H9 (cell line): ENCODE measurements around the gene NCKAP5. TPM values are rescaled to one million over a fixed set of nuclear protein-coding genes. Genes with fewer than 3 reads are reported as not detected.

Experiments
- DNase-seq: peaks from one replicate; pipeline ENCODE4 v3.0.0-alpha.2; 2017
- H2AFZ ChIP-seq: one replicate; pipeline ENCODE4 v1.6.1; 2013; ENCODE audit warnings: mild to moderate bottlenecking, low read length, control low read depth, moderate library complexity
- H2AK5ac ChIP-seq: 2 replicates; pipeline ENCODE4 v1.6.1; 2013; ENCODE audit warnings: low read length, control low read depth, mixed read lengths; ENCODE audit not compliant: insufficient read length
- H2BK120ac ChIP-seq: one replicate; pipeline ENCODE4 v1.6.1; 2013; ENCODE audit warnings: low read depth, mild to moderate bottlenecking, low read length, control low read depth, inconsistent platforms; ENCODE audit not compliant: poor library complexity, severe bottlenecking
- H2BK12ac ChIP-seq: 2 replicates; pipeline ENCODE4 v1.6.1; 2013; ENCODE audit warnings: low read length, control low read depth, mixed read lengths, low read depth; ENCODE audit not compliant: insufficient read length
- H2BK15ac ChIP-seq: 2 replicates; pipeline ENCODE4 v1.6.1; 2013; ENCODE audit warnings: low read depth, low read length, control low read depth
- H2BK20ac ChIP-seq: one replicate; pipeline ENCODE4 v1.6.1; 2013; ENCODE audit warnings: low read depth, mild to moderate bottlenecking, low read length, control low read depth, inconsistent platforms; ENCODE audit not compliant: poor library complexity, severe bottlenecking
- H2BK5ac ChIP-seq: 2 replicates; pipeline ENCODE4 v1.6.1; 2013; ENCODE audit warnings: low read length, control low read depth, mixed read lengths; ENCODE audit not compliant: insufficient read length
- H3K14ac ChIP-seq: 2 replicates; pipeline ENCODE4 v1.6.1; 2013; ENCODE audit warnings: low read length, control low read depth; ENCODE audit not compliant: insufficient read depth
- H3K18ac ChIP-seq: 2 replicates; pipeline ENCODE4 v1.6.1; 2013; ENCODE audit warnings: low read depth, mild to moderate bottlenecking, mixed read lengths, low read length, control low read depth; ENCODE audit not compliant: insufficient read length
- H3K23ac ChIP-seq: 2 replicates; pipeline ENCODE4 v1.6.1; 2013; ENCODE audit warnings: low read length, control low read depth, mixed read lengths, low read depth; ENCODE audit not compliant: insufficient read length
- H3K23me2 ChIP-seq: 2 replicates; pipeline ENCODE4 v1.6.1; 2013; ENCODE audit warnings: low read depth, mild to moderate bottlenecking, mixed read lengths, low read length, control low read depth; ENCODE audit not compliant: insufficient read length, poor library complexity, severe bottlenecking
- H3K27ac ChIP-seq: 2 replicates; pipeline ENCODE4 v1.5.1; 2013; ENCODE audit warnings: low read length, control low read depth, mixed read lengths, low read depth; ENCODE audit not compliant: insufficient read length
- H3K27me3 ChIP-seq: 2 replicates; pipeline ENCODE4 v1.6.1; 2013; ENCODE audit warnings: low read length, control low read depth, inconsistent platforms; ENCODE audit not compliant: insufficient read depth
- H3K4ac ChIP-seq: 2 replicates; pipeline ENCODE4 v1.6.1; 2013; ENCODE audit warnings: low read depth, mild to moderate bottlenecking, control low read depth, inconsistent platforms, low read length, moderate library complexity
- H3K4me1 ChIP-seq: 2 replicates; pipeline ENCODE4 v1.6.1; 2013; ENCODE audit warnings: low read length, control low read depth, inconsistent platforms; ENCODE audit not compliant: insufficient read depth
- H3K4me2 ChIP-seq: 2 replicates; pipeline ENCODE4 v1.6.1; 2013; ENCODE audit warnings: low read length, control low read depth, mixed read lengths; ENCODE audit not compliant: insufficient read length, insufficient read depth
- H3K56ac ChIP-seq: 2 replicates; pipeline ENCODE4 v1.6.1; 2013; ENCODE audit warnings: low read depth, mild to moderate bottlenecking, mixed read lengths, low read length, control low read depth; ENCODE audit not compliant: insufficient read length
- H3K79me1 ChIP-seq: 2 replicates; pipeline ENCODE4 v1.6.1; 2013; ENCODE audit warnings: low read depth, mild to moderate bottlenecking, moderate library complexity, low read length, control low read depth, inconsistent platforms; ENCODE audit not compliant: insufficient read depth, poor library complexity, severe bottlenecking
- H3K79me2 ChIP-seq: 2 replicates; pipeline ENCODE4 v1.6.1; 2013; ENCODE audit warnings: low read length, control low read depth, inconsistent platforms; ENCODE audit not compliant: insufficient read depth
- H3K9ac ChIP-seq: 2 replicates; pipeline ENCODE4 v1.6.1; 2013; ENCODE audit warnings: low read length, control low read depth, mixed read lengths; ENCODE audit not compliant: insufficient read length; ENCODE audit errors: extremely low read depth
- H3K9me3 ChIP-seq: one replicate; pipeline ENCODE4 v1.6.1; 2013; ENCODE audit warnings: low read depth, low read length, inconsistent platforms; ENCODE audit not compliant: control insufficient read depth
- H3T11ph ChIP-seq: one replicate; pipeline ENCODE4 v1.6.1; 2013; ENCODE audit warnings: mild to moderate bottlenecking, low read length, control low read depth, inconsistent platforms
- H4K20me1 ChIP-seq: one replicate; pipeline ENCODE4 v1.6.1; 2013; ENCODE audit not compliant: control insufficient read depth, insufficient read length, insufficient read depth
- H4K5ac ChIP-seq: 2 replicates; pipeline ENCODE4 v1.6.1; 2013; ENCODE audit warnings: low read depth, mild to moderate bottlenecking, mixed read lengths, low read length, control low read depth; ENCODE audit not compliant: insufficient read length
- H4K8ac ChIP-seq: replicated peaks from 2 replicates; pipeline ENCODE4 v1.6.1; 2013; ENCODE audit warnings: low read length, control low read depth, mixed read lengths, low read depth; ENCODE audit not compliant: insufficient read length
- H4K91ac ChIP-seq: 2 replicates; pipeline ENCODE4 v1.6.1; 2013; ENCODE audit warnings: low read depth, mild to moderate bottlenecking, moderate library complexity, mixed read lengths, low read length, control low read depth; ENCODE audit not compliant: insufficient read length
- H3K27ac Mint-ChIP-seq, 3 experiments: 2 replicates in 2 of 3; 3 replicates in 1 of 3; pipeline ENCODE4 v1.8.0; 2020 to 2021; ENCODE audit warnings: mixed read lengths in 3 of 3, mild to moderate bottlenecking in 1 of 3, moderate library complexity in 1 of 3
- H3K27me3 Mint-ChIP-seq: 2 replicates; pipeline ENCODE4 v1.8.0; 2021; ENCODE audit warnings: low read depth, mild to moderate bottlenecking, moderate library complexity, mixed read lengths
- H3K36me3 Mint-ChIP-seq, 3 experiments: 2 replicates in 2 of 3; 3 replicates in 1 of 3; pipeline ENCODE4 v1.8.0; 2020 to 2021; ENCODE audit warnings: low read depth in 3 of 3, mixed read lengths in 3 of 3; ENCODE audit not compliant: insufficient read depth in 1 of 3
- H3K4me1 Mint-ChIP-seq, 2 experiments: 2 replicates each; pipeline ENCODE4 v1.8.0; 2020; ENCODE audit warnings: mixed read lengths in 2 of 2
- H3K4me3 Mint-ChIP-seq, 2 experiments: 2 replicates in 1 of 2; 3 replicates in 1 of 2; pipeline ENCODE4 v1.8.0; 2020 to 2021; ENCODE audit warnings: mild to moderate bottlenecking in 2 of 2, mixed read lengths in 2 of 2, moderate library complexity in 1 of 2
- H3K9me3 Mint-ChIP-seq, 2 experiments: 2 replicates in 1 of 2; 3 replicates in 1 of 2; pipeline ENCODE4 v1.8.0; 2020; ENCODE audit warnings: mild to moderate bottlenecking in 2 of 2, mixed read lengths in 2 of 2, moderate library complexity in 1 of 2
- WGBS: extraction: QIAGEN DNeasy Blood & Tissue Kit; methylation state at CpG from one replicate; pipeline ENCODE4 v1.1.7; 2013; ENCODE audit warnings: missing lambda C conversion rate, low lambda C conversion rate, mixed read lengths; ENCODE audit not compliant: insufficient read length; ENCODE audit errors: extremely low coverage; 5-methylcytosine and 5-hydroxymethylcytosine counted together
- total RNA-seq: library from RNA; stranded (reverse); gene quantifications from 2 replicates; pipeline ENCODE4 v1.2.1, GENCODE V29; 2021
- TF ChIP-seq, protein P1 (sequence below): fragments of 200-600 bp; sonication (generic); conservative IDR thresholded peaks from 3 replicates; pipeline ENCODE4 v1.8.0; 2021; ENCODE audit warnings: antibody characterized with exemption, mild to moderate bottlenecking

Gene NCKAP5
- total RNA-seq, 1 experiment from 2014 or later: 0.26 TPM

DNA sequence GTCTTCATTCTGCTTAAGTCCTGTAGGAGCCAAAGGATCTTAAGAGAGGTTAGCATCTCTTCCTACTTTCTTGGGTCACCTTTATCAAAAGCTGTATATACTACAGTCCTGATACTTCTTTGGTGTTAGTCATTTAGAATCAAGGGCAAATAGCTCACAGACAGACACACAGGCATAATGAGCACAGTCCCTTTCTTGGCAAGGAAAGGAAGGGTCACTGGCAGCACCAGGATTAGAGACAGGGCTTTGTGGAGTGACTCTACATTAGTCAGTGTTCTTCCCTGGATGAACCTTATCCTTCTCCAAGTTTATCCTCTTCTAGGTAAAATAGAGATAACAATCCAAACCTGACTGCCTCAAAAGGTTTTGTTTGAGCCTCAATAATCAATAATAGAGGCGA, 40.0 kb upstream of the NCKAP5 start:
- H3K27me3 Mint-ChIP-seq: no peaks in the 10 kb centered on the region
- H2AFZ ChIP-seq: no peak overlapping the region
- no peaks in the 10 kb centered on the region for H3K23me2 ChIP-seq
- H2BK20ac ChIP-seq: no peak overlapping the region
- H2BK15ac ChIP-seq: no peak overlapping the region
- H3K9me3 ChIP-seq: no peaks in the 10 kb centered on the region
- H3K4ac ChIP-seq: no peak overlapping the region
- H3K27ac Mint-ChIP-seq: no peak overlapping the region
- no peak overlapping the region for H3K4me2 ChIP-seq
- H3K4me1 Mint-ChIP-seq: peaks cover 17 to 27% of the 10 kb centered on the region in 2 experiments
- H2BK120ac ChIP-seq: no peak overlapping the region
- H3K79me1 ChIP-seq: no peaks in the 10 kb centered on the region
- H3K56ac ChIP-seq: no peak overlapping the region
- H3K18ac ChIP-seq: no peak overlapping the region
- H3K4me1 ChIP-seq: no peaks in the 10 kb centered on the region
- H2BK5ac ChIP-seq: no peak overlapping the region
- no peaks in the 10 kb centered on the region for H3K9me3 Mint-ChIP-seq
- H3T11ph ChIP-seq: no peak overlapping the region
- H2BK12ac ChIP-seq: no peak overlapping the region
- no peak overlapping the region for H4K5ac ChIP-seq
- no peak overlapping the region for H3K14ac ChIP-seq
- H3K27ac ChIP-seq: no peak overlapping the region
- H2AK5ac ChIP-seq: no peak overlapping the region
- no peak overlapping the region for H3K23ac ChIP-seq
- H3K9ac ChIP-seq: no peak overlapping the region
- no peaks in the 10 kb centered on the region for H3K36me3 Mint-ChIP-seq
- no peak overlapping the region for H4K91ac ChIP-seq
- no CpG with 5 or more reads among the region's 1 CpG for WGBS
- no peak for DNase-seq
- H4K20me1 ChIP-seq: no peaks in the 10 kb centered on the region
- no peaks in the 10 kb centered on the region for H3K79me2 ChIP-seq
- H4K8ac ChIP-seq: no peak overlapping the region
- TF ChIP-seq, protein P1, sequence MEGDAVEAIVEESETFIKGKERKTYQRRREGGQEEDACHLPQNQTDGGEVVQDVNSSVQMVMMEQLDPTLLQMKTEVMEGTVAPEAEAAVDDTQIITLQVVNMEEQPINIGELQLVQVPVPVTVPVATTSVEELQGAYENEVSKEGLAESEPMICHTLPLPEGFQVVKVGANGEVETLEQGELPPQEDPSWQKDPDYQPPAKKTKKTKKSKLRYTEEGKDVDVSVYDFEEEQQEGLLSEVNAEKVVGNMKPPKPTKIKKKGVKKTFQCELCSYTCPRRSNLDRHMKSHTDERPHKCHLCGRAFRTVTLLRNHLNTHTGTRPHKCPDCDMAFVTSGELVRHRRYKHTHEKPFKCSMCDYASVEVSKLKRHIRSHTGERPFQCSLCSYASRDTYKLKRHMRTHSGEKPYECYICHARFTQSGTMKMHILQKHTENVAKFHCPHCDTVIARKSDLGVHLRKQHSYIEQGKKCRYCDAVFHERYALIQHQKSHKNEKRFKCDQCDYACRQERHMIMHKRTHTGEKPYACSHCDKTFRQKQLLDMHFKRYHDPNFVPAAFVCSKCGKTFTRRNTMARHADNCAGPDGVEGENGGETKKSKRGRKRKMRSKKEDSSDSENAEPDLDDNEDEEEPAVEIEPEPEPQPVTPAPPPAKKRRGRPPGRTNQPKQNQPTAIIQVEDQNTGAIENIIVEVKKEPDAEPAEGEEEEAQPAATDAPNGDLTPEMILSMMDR: no peak
- H3K27me3 ChIP-seq: no peaks in the 10 kb centered on the region
- H3K4me3 Mint-ChIP-seq: no peak overlapping the region
